ENCODE measurements around the gene CNN1.

CNN1 gene

DNA sequence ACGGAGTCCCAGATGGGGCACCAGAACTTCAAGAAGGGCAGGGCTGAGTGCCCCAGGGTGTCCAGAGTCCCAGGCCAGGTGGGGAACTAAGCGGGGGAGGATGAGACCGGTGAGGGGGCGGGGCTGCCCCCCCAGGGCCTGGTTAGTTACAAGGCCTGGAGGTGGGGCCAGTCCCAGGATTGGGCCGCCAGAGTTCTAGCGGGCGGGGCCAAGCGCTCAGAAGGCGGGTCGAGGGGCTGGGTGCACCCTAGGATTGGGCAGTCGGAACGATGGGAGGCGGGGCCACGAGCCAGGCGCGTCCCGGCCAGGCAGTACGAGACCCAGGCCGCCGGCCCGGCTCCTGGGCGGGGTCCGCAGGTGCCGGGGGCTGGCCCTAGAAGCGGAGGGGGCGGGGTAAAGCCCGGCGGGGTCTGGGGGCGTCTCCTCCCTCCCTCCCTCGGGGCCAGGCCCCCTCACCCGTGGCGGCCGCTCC is 33.6 kb upstream of the CNN1 start:
- Histone ChIP-seq H3K9ac (ENCODE audit: low read length in 5 of 5) (peak overlapping the region in 4 of 5 donors; percentile 16 to 91 (median 74)), H3K27me3 (ENCODE audit: control insufficient read depth in 5 of 5, insufficient read depth in 4 of 5, low read length in 5 of 5) (no peaks in the 10 kb centered on the region), H3K4me1 (ENCODE audit: control insufficient read depth in 5 of 5, insufficient read depth in 5 of 5, low read length in 5 of 5) (peaks cover 2 to 12% (median 11%) of the 10 kb centered on the region in 5 donors), H3K9me3 (ENCODE audit: control insufficient read depth in 5 of 5, low read length in 5 of 5) (no peaks in the 10 kb centered on the region), H3K36me3 (ENCODE audit: control insufficient read depth in 5 of 5, insufficient read depth in 5 of 5, low read length in 5 of 5) (no peaks in the 10 kb centered on the region), H3K27ac (ENCODE audit: low read depth, low read length) (peak overlapping the region; percentile 78), H3K4me3 (ENCODE audit: low read depth in 1 of 5, low read length in 5 of 5) (peak overlapping the region; percentile 57 to 87 (median 82))

GRCh38 chr19:11505504-11506100 is 33.0 kb upstream of the CNN1 start, which contains the start of gene ZNF653:
TSS of gene ZNF653 (minus strand) at chr19:11505839. CDS start at chr19:11505786, 53 bp downstream.
- Histone ChIP-seq H3K9me3 (ENCODE audit: control insufficient read depth in 5 of 5, low read length in 5 of 5) (no peaks in the 10 kb centered on the region), H3K4me3 (ENCODE audit: low read depth in 1 of 5, low read length in 5 of 5) (peak within 1 kb of the TSS; percentile 57 to 87 (median 82)), H3K36me3 (ENCODE audit: control insufficient read depth in 5 of 5, insufficient read depth in 5 of 5, low read length in 5 of 5) (peaks cover 0 to 2% (median 0%) of the 10 kb centered on the region in 5 donors), H3K27me3 (ENCODE audit: control insufficient read depth in 5 of 5, insufficient read depth in 4 of 5, low read length in 5 of 5) (no peaks in the 10 kb centered on the region), H3K9ac (ENCODE audit: low read length in 5 of 5) (peak within 1 kb of the TSS in 4 of 5 donors; percentile 64 to 91 (median 78)), H3K27ac (ENCODE audit: low read depth, low read length) (peak within 1 kb of the TSS; percentile 78), H3K4me1 (ENCODE audit: control insufficient read depth in 5 of 5, insufficient read depth in 5 of 5, low read length in 5 of 5) (peaks cover 2 to 12% (median 11%) of the 10 kb centered on the region in 5 donors)

DNA sequence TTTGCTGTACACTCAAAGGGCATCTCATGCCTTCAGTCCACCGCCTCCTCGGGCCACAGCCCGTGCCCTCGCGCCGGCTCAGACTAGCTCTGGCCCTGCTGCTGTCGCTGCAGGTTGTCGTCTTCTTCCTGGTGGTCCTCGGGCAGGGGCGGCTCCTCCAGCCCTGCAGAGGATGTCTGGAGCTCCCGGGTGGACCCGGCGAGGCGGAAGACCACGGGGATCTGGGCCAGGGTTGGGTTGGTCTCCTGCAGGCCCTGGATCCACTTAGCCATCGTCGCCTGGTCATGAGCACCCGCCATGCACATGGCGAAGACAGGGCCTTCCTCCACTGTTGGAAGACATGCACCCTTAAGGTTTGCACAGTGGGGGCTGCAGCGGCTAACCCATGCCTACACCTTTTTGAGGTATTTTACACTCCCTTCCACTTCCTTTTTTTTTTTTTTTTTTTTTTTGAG is 32.5 kb upstream of the CNN1 start:
- peaks cover 2 to 12% (median 11%) of the 10 kb centered on the region in 5 donors for H3K4me1 ChIP-seq (ENCODE audit: control insufficient read depth in 5 of 5, insufficient read depth in 5 of 5, low read length in 5 of 5)
- H3K27ac ChIP-seq (ENCODE audit: low read depth, low read length) = peak overlapping the region; percentile 78
- peaks cover 0 to 5% (median 2%) of the 10 kb centered on the region in 5 donors for H3K36me3 ChIP-seq (ENCODE audit: control insufficient read depth in 5 of 5, insufficient read depth in 5 of 5, low read length in 5 of 5)
- H3K4me3 ChIP-seq (ENCODE audit: low read depth in 1 of 5, low read length in 5 of 5) = peak overlapping the region; percentile 53 to 87 (median 82)
- peak overlapping the region in 4 of 5 donors; percentile 48 to 78 (median 58) for H3K9ac ChIP-seq (ENCODE audit: low read length in 5 of 5)
- no peaks in the 10 kb centered on the region for H3K27me3 ChIP-seq (ENCODE audit: control insufficient read depth in 5 of 5, insufficient read depth in 4 of 5, low read length in 5 of 5)
- H3K9me3 ChIP-seq (ENCODE audit: control insufficient read depth in 5 of 5, low read length in 5 of 5) = no peaks in the 10 kb centered on the region

- Histone ChIP-seq H3K4me3 (ENCODE audit: low read depth in 1 of 5, low read length in 5 of 5) (no peak overlapping the region), H3K27ac (ENCODE audit: low read depth, low read length) (no peak overlapping the region), H3K9me3 (ENCODE audit: control insufficient read depth in 5 of 5, low read length in 5 of 5) (no peaks in the 10 kb centered on the region), H3K27me3 (ENCODE audit: control insufficient read depth in 5 of 5, insufficient read depth in 4 of 5, low read length in 5 of 5) (no peaks in the 10 kb centered on the region), H3K4me1 (ENCODE audit: control insufficient read depth in 5 of 5, insufficient read depth in 5 of 5, low read length in 5 of 5) (peaks cover 2 to 12% (median 11%) of the 10 kb centered on the region in 5 donors), H3K9ac (ENCODE audit: low read length in 5 of 5) (no peak overlapping the region), H3K36me3 (ENCODE audit: control insufficient read depth in 5 of 5, insufficient read depth in 5 of 5, low read length in 5 of 5) (peaks cover 0 to 8% (median 7%) of the 10 kb centered on the region in 5 donors)
These were observed 31.7 kb upstream of the CNN1 start for GRCh38 chr19:11506967-11507366.

- no peak overlapping the region for H3K4me3 ChIP-seq (ENCODE audit: low read depth in 1 of 5, low read length in 5 of 5)
- H3K9me3 ChIP-seq (ENCODE audit: control insufficient read depth in 5 of 5, low read length in 5 of 5) = no peaks in the 10 kb centered on the region
- H3K4me1 ChIP-seq (ENCODE audit: control insufficient read depth in 5 of 5, insufficient read depth in 5 of 5, low read length in 5 of 5) = peaks cover 2 to 12% (median 11%) of the 10 kb centered on the region in 5 donors
- peaks cover 0 to 14% (median 11%) of the 10 kb centered on the region in 5 donors for H3K36me3 ChIP-seq (ENCODE audit: control insufficient read depth in 5 of 5, insufficient read depth in 5 of 5, low read length in 5 of 5)
- no peak overlapping the region for H3K27ac ChIP-seq (ENCODE audit: low read depth, low read length)
- no peak overlapping the region for H3K9ac ChIP-seq (ENCODE audit: low read length in 5 of 5)
- H3K27me3 ChIP-seq (ENCODE audit: control insufficient read depth in 5 of 5, insufficient read depth in 4 of 5, low read length in 5 of 5) = no peaks in the 10 kb centered on the region
These were observed 31.1 kb upstream of the CNN1 start for GRCh38 chr19:11507370-11508078.

- H3K9me3 ChIP-seq (ENCODE audit: control insufficient read depth in 5 of 5, low read length in 5 of 5) = no peaks in the 10 kb centered on the region
- H3K4me3 ChIP-seq (ENCODE audit: low read depth in 1 of 5, low read length in 5 of 5) = no peak overlapping the region
- no peak overlapping the region for H3K27ac ChIP-seq (ENCODE audit: low read depth, low read length)
- H3K9ac ChIP-seq (ENCODE audit: low read length in 5 of 5) = no peak overlapping the region
- H3K27me3 ChIP-seq (ENCODE audit: control insufficient read depth in 5 of 5, insufficient read depth in 4 of 5, low read length in 5 of 5) = no peaks in the 10 kb centered on the region
- H3K36me3 ChIP-seq (ENCODE audit: control insufficient read depth in 5 of 5, insufficient read depth in 5 of 5, low read length in 5 of 5) = peaks cover 0 to 29% (median 25%) of the 10 kb centered on the region in 5 donors
- H3K4me1 ChIP-seq (ENCODE audit: control insufficient read depth in 5 of 5, insufficient read depth in 5 of 5, low read length in 5 of 5) = peaks cover 2 to 7% (median 6%) of the 10 kb centered on the region in 5 donors
These were observed 28.2 kb upstream of the CNN1 start for GRCh38 chr19:11510444-11510843.

DNA sequence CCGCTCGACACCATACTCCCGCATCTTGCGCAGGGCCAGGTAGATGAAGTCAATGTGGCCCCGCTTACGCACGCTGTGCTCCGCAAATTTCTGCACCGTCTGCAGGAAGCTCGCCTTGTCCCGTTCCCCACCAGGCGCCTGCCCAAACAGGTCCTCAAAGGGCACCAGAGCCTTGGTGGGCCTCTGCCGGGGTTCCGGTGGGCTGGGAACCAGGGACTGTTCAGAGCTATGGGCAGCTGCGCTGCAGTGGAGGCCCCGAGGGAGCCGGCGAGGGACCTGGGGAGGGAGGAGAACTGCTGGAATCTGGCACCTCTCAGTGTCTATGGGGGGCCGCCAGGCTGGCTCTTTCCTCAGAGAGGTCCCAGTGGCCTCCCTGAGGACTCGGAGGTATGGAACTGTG is 24.7 kb upstream of the CNN1 start:
- Histone ChIP-seq H3K36me3 (ENCODE audit: control insufficient read depth in 5 of 5, insufficient read depth in 5 of 5, low read length in 5 of 5) (peaks cover 0 to 54% (median 45%) of the 10 kb centered on the region in 5 donors), H3K4me3 (ENCODE audit: low read depth in 1 of 5, low read length in 5 of 5) (no peak overlapping the region), H3K9ac (ENCODE audit: low read length in 5 of 5) (no peak overlapping the region), H3K27me3 (ENCODE audit: control insufficient read depth in 5 of 5, insufficient read depth in 4 of 5, low read length in 5 of 5) (no peaks in the 10 kb centered on the region), H3K4me1 (ENCODE audit: control insufficient read depth in 5 of 5, insufficient read depth in 5 of 5, low read length in 5 of 5) (no peaks in the 10 kb centered on the region), H3K27ac (ENCODE audit: low read depth, low read length) (no peak overlapping the region), H3K9me3 (ENCODE audit: control insufficient read depth in 5 of 5, low read length in 5 of 5) (no peaks in the 10 kb centered on the region)

GRCh38 chr19:11519138-11519537 is 19.5 kb upstream of the CNN1 start:
- peaks cover 0 to 41% (median 28%) of the 10 kb centered on the region in 5 donors for H3K36me3 ChIP-seq (ENCODE audit: control insufficient read depth in 5 of 5, insufficient read depth in 5 of 5, low read length in 5 of 5)
- H3K27ac ChIP-seq (ENCODE audit: low read depth, low read length) = no peak overlapping the region
- no peaks in the 10 kb centered on the region for H3K27me3 ChIP-seq (ENCODE audit: control insufficient read depth in 5 of 5, insufficient read depth in 4 of 5, low read length in 5 of 5)
- no peaks in the 10 kb centered on the region for H3K9me3 ChIP-seq (ENCODE audit: control insufficient read depth in 5 of 5, low read length in 5 of 5)
- no peaks in the 10 kb centered on the region for H3K4me1 ChIP-seq (ENCODE audit: control insufficient read depth in 5 of 5, insufficient read depth in 5 of 5, low read length in 5 of 5)
- no peak overlapping the region for H3K9ac ChIP-seq (ENCODE audit: low read length in 5 of 5)
- H3K4me3 ChIP-seq (ENCODE audit: low read depth in 1 of 5, low read length in 5 of 5) = no peak overlapping the region

GRCh38 chr19:11528551-11529341 is 9.9 kb upstream of the CNN1 start, which contains the start of gene ECSIT:
TSS of gene ECSIT (minus strand) at chr19:11529134. CDS start at chr19:11519170, 9,964 bp downstream.
- Histone ChIP-seq H3K36me3 (ENCODE audit: control insufficient read depth in 5 of 5, insufficient read depth in 5 of 5, low read length in 5 of 5) (peaks cover 0 to 3% (median 0%) of the 10 kb centered on the region in 5 donors), H3K27me3 (ENCODE audit: control insufficient read depth in 5 of 5, insufficient read depth in 4 of 5, low read length in 5 of 5) (no peaks in the 10 kb centered on the region), H3K9me3 (ENCODE audit: control insufficient read depth in 5 of 5, low read length in 5 of 5) (no peaks in the 10 kb centered on the region), H3K4me3 (ENCODE audit: low read depth in 1 of 5, low read length in 5 of 5) (peak within 1 kb of the TSS; percentile 77 to 92 (median 86)), H3K4me1 (ENCODE audit: control insufficient read depth in 5 of 5, insufficient read depth in 5 of 5, low read length in 5 of 5) (peaks cover 0 to 17% (median 16%) of the 10 kb centered on the region in 5 donors), H3K27ac (ENCODE audit: low read depth, low read length) (peak within 1 kb of the TSS; percentile 96), H3K9ac (ENCODE audit: low read length in 5 of 5) (peak within 1 kb of the TSS in 4 of 5 donors; percentile 63 to 87 (median 77))

Data from subcutaneous abdominal adipose tissue (tissue), 5 donors.